B cell (primary cell): Measurements from ENCODE around the gene CRLF2. TPM values are rescaled to one million over a fixed set of nuclear protein-coding genes. Genes with fewer than 3 reads are reported as not detected.

Experiments
- ATAC-seq: fragments of 200-7000 bp; cut with Tn5 transposase; one replicate; pipeline ENCODE4 v1.10.0; 2021; ENCODE audit warnings: low read depth, mild to moderate bottlenecking, moderate number of reproducible peaks, moderate library complexity
- CTCF ChIA-PET: fragments of 350-600 bp; sonication (Branson Sonifier 250); formaldehyde crosslinking; loops from one replicate; lab custom pipeline; 2021; ENCODE audit warnings: antibody characterized with exemption, inconsistent platforms; lab: Charles Lee
- POLR2A ChIA-PET: fragments of 350-600 bp; sonication (Branson Sonifier 250); formaldehyde crosslinking; loops from one replicate; lab custom pipeline; 2021; ENCODE audit warnings: antibody characterized with exemption; lab: Charles Lee
- DNase-seq: peaks from one replicate; pipeline ENCODE4 v3.0.0; 2013
- H2AFZ ChIP-seq: 2 replicates; pipeline ENCODE4 v1.6.1; 2012; ENCODE audit warnings: mild to moderate bottlenecking, low read depth, low read length; ENCODE audit not compliant: insufficient read depth, poor library complexity, severe bottlenecking
- H3K27ac ChIP-seq, 2 donors: 1 replicate in 1 of 2; 2 replicates in 1 of 2; pipeline ENCODE4 v1.5.1; 2012 to 2013; ENCODE audit warnings: low read length in 2 of 2, mild to moderate bottlenecking in 2 of 2, moderate library complexity in 1 of 2
- H3K27me3 ChIP-seq, 4 experiments: fragments of 200-600 bp in 1 of 4; sonication (generic) in 1 of 4; replicated peaks in 1 of 4; 1 replicate in 2 of 4; 2 replicates in 2 of 4; pipeline versions ENCODE4 v1.6.1 to v1.7.0; 2013 to 2016; ENCODE audit warnings: low read length in 3 of 4, mild to moderate bottlenecking in 2 of 4, mixed read lengths in 1 of 4, moderate library complexity in 1 of 4; ENCODE audit not compliant: insufficient read depth in 4 of 4, control insufficient read depth in 3 of 4; ENCODE audit errors: control extremely low read depth in 1 of 4
- H3K36me3 ChIP-seq, 2 experiments: replicated peaks in 1 of 2; 1 replicate in 1 of 2; 2 replicates in 1 of 2; pipeline versions ENCODE4 v1.6.1 to v1.7.1; 2013; ENCODE audit warnings: low read length in 1 of 2; ENCODE audit not compliant: insufficient read depth in 2 of 2, control insufficient read depth in 1 of 2; ENCODE audit errors: control extremely low read depth in 1 of 2, extremely low read depth in 1 of 2
- H3K4me1 ChIP-seq, 2 donors: fragments of 200-600 bp in 1 of 2; sonication (generic) in 1 of 2; 1 replicate in 1 of 2; 2 replicates in 1 of 2; pipeline versions ENCODE4 v1.5.1 to v1.6.1; 2013 to 2017; ENCODE audit warnings: low read length in 2 of 2; ENCODE audit not compliant: control insufficient read depth in 2 of 2, insufficient read depth in 2 of 2
- H3K4me2 ChIP-seq: replicated peaks from 2 replicates; pipeline ENCODE3; 2012; ENCODE audit warnings: mild to moderate bottlenecking, low read depth, low read length; ENCODE audit not compliant: poor library complexity, severe bottlenecking
- H3K4me3 ChIP-seq, 5 experiments: fragments of 200-600 bp in 1 of 5; sonication (generic) in 1 of 5; 1 replicate in 3 of 5; 2 replicates in 2 of 5; pipeline versions ENCODE4 v1.5.1 to v1.7.0; 2011 to 2016; ENCODE audit warnings: low read length in 4 of 5, mild to moderate bottlenecking in 4 of 5, low read depth in 2 of 5, control low read depth in 1 of 5, moderate library complexity in 1 of 5; ENCODE audit not compliant: insufficient read depth in 1 of 5; ENCODE audit errors: control extremely low read depth in 1 of 5, extremely low read depth in 1 of 5
- H3K79me2 ChIP-seq: fragments of 200-600 bp; sonication (generic); one replicate; pipeline ENCODE4 v1.6.0; 2016; ENCODE audit warnings: low read length; ENCODE audit not compliant: control insufficient read depth, insufficient read depth
- H3K9ac ChIP-seq: fragments of 200-600 bp; sonication (generic); 2 replicates; pipeline ENCODE4 v1.6.1; 2017; ENCODE audit warnings: mild to moderate bottlenecking, low read length, moderate library complexity
- H3K9me3 ChIP-seq, 3 donors: one replicate each; pipeline versions ENCODE4 v1.6.1 to v1.7.1; 2013; ENCODE audit warnings: low read length in 2 of 3; ENCODE audit not compliant: control insufficient read depth in 2 of 3, insufficient read depth in 1 of 3; ENCODE audit errors: control extremely low read depth in 1 of 3
- H4K20me1 ChIP-seq: 2 replicates; pipeline ENCODE4 v1.6.0; 2012; ENCODE audit warnings: mild to moderate bottlenecking, low read length; ENCODE audit not compliant: insufficient read depth, control insufficient read depth, poor library complexity, severe bottlenecking
- H3K27ac Mint-ChIP-seq: one replicate; pipeline ENCODE4 v1.8.0; 2021; ENCODE audit warnings: mixed read lengths
- H3K27me3 Mint-ChIP-seq: one replicate; pipeline ENCODE4 v1.8.0; 2021; ENCODE audit warnings: mixed read lengths
- H3K4me1 Mint-ChIP-seq: one replicate; pipeline ENCODE4 v1.8.0; 2021; ENCODE audit warnings: mixed read lengths
- H3K4me3 Mint-ChIP-seq: one replicate; pipeline ENCODE4 v1.8.0; 2021; ENCODE audit warnings: mixed read lengths
- H3K9me3 Mint-ChIP-seq: one replicate; pipeline ENCODE4 v1.8.0; 2022; ENCODE audit warnings: mixed read lengths; ENCODE audit not compliant: insufficient read depth
- CTCF ChIP-seq: fragments of 200-600 bp; IDR thresholded peaks from one replicate; pipeline ENCODE4 v1.8.0; 2022; ENCODE audit warnings: antibody characterized with exemption, mild to moderate bottlenecking
- EZH2 ChIP-seq: IDR thresholded peaks from 2 replicates; pipeline ENCODE4 v1.6.1; 2012; ENCODE audit warnings: borderline replicate concordance, low read depth, mild to moderate bottlenecking, moderate library complexity, low read length; ENCODE audit not compliant: insufficient read depth, poor library complexity, severe bottlenecking
- WGBS: methylation state at CpG from one replicate; pipeline ENCODE4 v1.1.5; 2013; ENCODE audit warnings: missing lambda C conversion rate; ENCODE audit not compliant: insufficient coverage; 5-methylcytosine and 5-hydroxymethylcytosine counted together
- intact Hi-C: fragments of 100-400 bp; cut with micrococcal nuclease; formaldehyde crosslinking; loops from one replicate; pipeline ENCODE4 v1.10.0; 2022
- polyA plus RNA-seq: library from polyadenylated mRNA; depleted of rRNA; stranded (reverse); fragments of >200 nt; gene quantifications from 2 replicates; pipeline ENCODE4 v1.2.3, GENCODE V29; 2012
- total RNA-seq, 2 donors: library from RNA; stranded (reverse); fragments of 120-200 nt in 1 of 2; gene quantifications; 1 replicate in 1 of 2; 2 replicates in 1 of 2; pipeline versions ENCODE4 v1.2.3 to v1.2.4, GENCODE V29; 2013 to 2022

Gene CRLF2
- total and polyA plus RNA-seq, 2 donors (not counting 1 experiment from before 2014, with no cell fraction given): not detected

GRCh38 chrX:1151378-1152077, 60.9 kb downstream of the CRLF2 start:
- H3K79me2 ChIP-seq: no peaks in the 10 kb centered on the region

More at GRCh38 chrX:1151378-1152077, 60.9 kb downstream of the CRLF2 start:
- Histone ChIP-seq H2AFZ (no peak overlapping the region), H3K4me1 (no peaks in the 10 kb centered on the region), H3K27me3 (peaks cover 0 to 3% (median 0%) of the 10 kb centered on the region in 4 experiments), H3K4me2 (no peak overlapping the region), H3K9me3 (no peaks in the 10 kb centered on the region), H3K36me3 (no peaks in the 10 kb centered on the region), H3K27ac (no peak overlapping the region), H4K20me1 (no peaks in the 10 kb centered on the region), H3K9ac (no peak overlapping the region), H3K4me3 (no peak overlapping the region)
- H3K9me3 Mint-ChIP-seq: no peaks in the 10 kb centered on the region
- WGBS: 78% methylated on average over 7 of the region's 9 CpGs
- CTCF ChIA-PET: no interaction called here
- H3K27ac Mint-ChIP-seq: no peak overlapping the region
- H3K27me3 Mint-ChIP-seq: no peaks in the 10 kb centered on the region
- no peak overlapping the region for H3K4me3 Mint-ChIP-seq
- DNase-seq (no peak), ATAC-seq (no peak)
- peak; percentile 6 for TF ChIP-seq CTCF
- TF ChIP-seq EZH2: no peak
- POLR2A ChIA-PET: no interaction called here
- H3K4me1 Mint-ChIP-seq: no peaks in the 10 kb centered on the region
- intact Hi-C loops: no loop called here
